ENCODE measurements around the gene BMP2. TPM values are rescaled to one million over a fixed set of nuclear protein-coding genes. Genes with fewer than 3 reads are reported as not detected.

Gene BMP2
- total and polyA plus RNA-seq, 7 donors = 2.6 to 15.0 (median 3.2) TPM

DNA sequence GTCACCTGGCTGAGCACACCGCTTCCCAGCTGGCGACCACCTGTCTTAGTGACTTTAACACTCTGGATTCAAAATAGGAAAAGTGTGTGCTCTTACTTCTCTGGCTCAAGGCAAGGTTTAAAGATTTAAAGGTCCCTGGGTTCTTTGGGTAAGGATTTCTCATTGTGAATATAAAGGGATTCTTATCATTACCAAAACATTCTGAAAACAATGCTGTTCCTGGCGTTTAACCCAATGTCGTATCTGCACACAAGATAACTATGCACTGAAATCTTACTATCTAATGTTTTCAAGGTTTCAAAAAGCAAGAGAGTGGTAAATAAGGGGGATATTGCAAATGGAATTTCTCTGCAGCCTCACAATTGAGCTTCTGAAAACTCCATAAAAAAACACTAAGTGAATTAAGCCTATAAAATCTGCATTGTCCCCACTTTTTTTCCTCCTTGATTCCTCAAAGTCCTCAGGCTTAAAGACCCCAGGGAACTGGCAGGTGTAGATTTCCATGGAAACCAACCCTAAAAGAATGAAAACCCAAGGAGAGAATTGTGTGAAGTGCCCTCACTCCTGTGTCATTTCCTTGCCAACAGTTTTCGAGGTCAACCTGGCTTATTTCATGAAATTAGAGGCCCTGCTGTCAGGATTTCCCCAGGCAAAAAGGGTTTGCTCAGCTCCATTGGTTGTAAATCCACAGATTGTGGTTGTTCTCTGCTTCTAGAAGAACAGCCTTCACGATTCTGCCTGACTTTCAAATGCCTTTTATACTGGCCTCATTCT lies 44.0 kb downstream of the BMP2 start:
- H3K27me3 ChIP-seq = peaks cover 0 to 9% (median 0%) of the 10 kb centered on the region in 3 donors
- TF ChIP-seq EP300 (IDR thresholded peaks at IDR 0.05) = no peak
- H3K27ac ChIP-seq = no peak overlapping the region
- no peak overlapping the region for H3K4me3 ChIP-seq
- no peaks in the 10 kb centered on the region for H3K9me3 ChIP-seq
- DNase-seq = no peak
- no peaks in the 10 kb centered on the region for H3K4me1 ChIP-seq
- intact Hi-C loops (cut with DNase I) = no loop called here
- no peaks in the 10 kb centered on the region for H3K36me3 ChIP-seq
- 57 to 75% methylated on average over 6 of the region's 6 CpGs for WGBS, 2 donors

DNA sequence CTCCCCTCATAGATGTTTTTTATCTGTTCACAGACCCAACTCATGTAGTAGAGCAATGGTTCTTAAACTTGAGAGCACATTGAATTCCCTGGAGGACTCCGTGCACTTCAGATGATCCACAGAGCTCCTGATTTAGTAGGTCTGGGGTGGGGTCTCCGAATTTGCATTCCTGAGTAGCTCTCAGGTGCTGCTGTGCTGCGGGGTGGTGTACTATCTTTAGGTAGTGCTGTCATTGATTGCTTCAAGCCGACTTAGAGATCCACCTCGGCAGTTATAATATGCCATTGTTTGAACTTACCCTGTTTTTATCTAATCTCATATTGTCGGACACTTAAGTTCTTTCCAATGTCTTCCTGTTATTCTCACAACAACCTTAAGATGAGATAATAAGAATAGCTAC lies 45.0 kb downstream of the BMP2 start:
- 68% methylated on average over 6 of the region's 6 CpGs for WGBS, 2 donors
- TF ChIP-seq, protein P1, sequence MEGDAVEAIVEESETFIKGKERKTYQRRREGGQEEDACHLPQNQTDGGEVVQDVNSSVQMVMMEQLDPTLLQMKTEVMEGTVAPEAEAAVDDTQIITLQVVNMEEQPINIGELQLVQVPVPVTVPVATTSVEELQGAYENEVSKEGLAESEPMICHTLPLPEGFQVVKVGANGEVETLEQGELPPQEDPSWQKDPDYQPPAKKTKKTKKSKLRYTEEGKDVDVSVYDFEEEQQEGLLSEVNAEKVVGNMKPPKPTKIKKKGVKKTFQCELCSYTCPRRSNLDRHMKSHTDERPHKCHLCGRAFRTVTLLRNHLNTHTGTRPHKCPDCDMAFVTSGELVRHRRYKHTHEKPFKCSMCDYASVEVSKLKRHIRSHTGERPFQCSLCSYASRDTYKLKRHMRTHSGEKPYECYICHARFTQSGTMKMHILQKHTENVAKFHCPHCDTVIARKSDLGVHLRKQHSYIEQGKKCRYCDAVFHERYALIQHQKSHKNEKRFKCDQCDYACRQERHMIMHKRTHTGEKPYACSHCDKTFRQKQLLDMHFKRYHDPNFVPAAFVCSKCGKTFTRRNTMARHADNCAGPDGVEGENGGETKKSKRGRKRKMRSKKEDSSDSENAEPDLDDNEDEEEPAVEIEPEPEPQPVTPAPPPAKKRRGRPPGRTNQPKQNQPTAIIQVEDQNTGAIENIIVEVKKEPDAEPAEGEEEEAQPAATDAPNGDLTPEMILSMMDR (IDR thresholded peaks at IDR 0.05) = no peak
- TF ChIP-seq POLR2AphosphoS5 (IDR thresholded peaks at IDR 0.05) (no peak), POLR2A (IDR thresholded peaks at IDR 0.05) (no peak), EP300 (IDR thresholded peaks at IDR 0.05) (no peak)

DNA sequence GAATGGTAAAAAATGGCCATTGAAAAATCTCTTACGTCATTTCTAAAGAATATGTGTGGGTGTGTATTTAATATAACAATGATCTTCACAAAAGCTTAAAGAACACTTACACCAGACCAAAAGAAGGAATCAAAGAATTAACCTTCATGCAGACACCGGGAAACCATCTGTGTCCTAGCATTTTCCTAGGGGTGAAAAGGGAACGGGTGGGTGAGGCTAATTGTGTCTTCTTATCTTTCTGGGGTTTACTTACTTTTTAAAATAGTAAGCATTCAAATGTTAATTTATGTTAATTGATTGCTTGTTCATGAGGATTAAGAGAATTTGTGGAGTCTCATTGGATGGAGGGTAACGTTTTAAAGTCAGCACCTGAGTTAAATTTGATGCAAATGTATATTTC lies 47.5 kb downstream of the BMP2 start:
- no peaks in the 10 kb centered on the region for H3K9me3 ChIP-seq
- peaks cover 0 to 12% (median 0%) of the 10 kb centered on the region in 3 donors for H3K27me3 ChIP-seq
- no peak for TF ChIP-seq POLR2AphosphoS5 (IDR thresholded peaks at IDR 0.05)
- H3K27ac ChIP-seq = no peak overlapping the region
- 60 to 78% methylated on average over 4 of the region's 4 CpGs for WGBS, 2 donors
- no peaks in the 10 kb centered on the region for H3K4me1 ChIP-seq
- DNase-seq = no peak
- no peak overlapping the region for H3K4me3 ChIP-seq
- intact Hi-C loops (cut with DNase I) = no loop called here
- no peaks in the 10 kb centered on the region for H3K36me3 ChIP-seq

More for the DNA sequence above, 45.0 kb downstream of the BMP2 start:
- Histone ChIP-seq H3K9me3 (no peaks in the 10 kb centered on the region), H3K27me3 (peaks cover 0 to 12% (median 0%) of the 10 kb centered on the region in 3 donors), H3K4me1 (no peaks in the 10 kb centered on the region), H3K36me3 (no peaks in the 10 kb centered on the region), H3K27ac (no peak overlapping the region), H3K4me3 (no peak overlapping the region)
- intact Hi-C loops (cut with DNase I) = no loop called here
- no peak for DNase-seq

DNA sequence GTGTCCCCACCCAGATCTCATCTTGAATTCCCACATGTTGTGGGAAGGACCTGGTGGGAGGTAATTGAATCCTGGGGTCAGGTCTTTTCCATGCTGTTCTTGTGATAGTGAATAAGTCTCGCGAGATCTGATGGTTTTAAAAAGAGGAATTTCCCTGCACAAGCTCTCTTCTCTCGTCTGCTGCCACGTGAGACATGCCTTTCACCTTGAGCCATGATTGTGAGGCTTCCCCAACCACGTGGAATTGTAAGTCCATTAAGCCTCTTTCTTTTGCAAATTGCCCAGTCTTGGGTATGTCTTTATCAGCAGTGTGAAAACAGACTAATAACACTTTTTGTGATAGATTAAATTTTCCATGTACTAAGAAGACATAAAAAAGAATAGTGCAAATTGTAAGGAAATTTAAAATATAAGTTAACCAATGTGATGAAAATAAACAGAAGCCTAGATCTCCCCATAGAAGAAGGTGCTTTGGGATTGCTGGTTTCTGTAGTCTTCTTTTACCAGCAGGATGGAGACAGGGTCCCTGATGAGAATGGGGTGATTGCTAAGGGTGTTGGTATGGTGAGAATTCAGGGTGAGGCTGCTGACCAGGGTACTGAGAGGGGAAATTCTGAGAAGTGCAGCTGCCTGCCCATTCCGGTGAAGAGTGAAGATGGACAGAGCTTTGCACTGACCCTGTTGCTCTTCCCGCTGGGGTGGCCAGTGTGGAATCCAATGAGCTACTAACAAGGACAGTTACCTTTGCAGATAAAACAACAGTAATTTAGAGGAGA lies 50.7 kb downstream of the BMP2 start:
- WGBS, 2 donors = 78 to 84% methylated on average over 7 of the region's 7 CpGs
- Histone ChIP-seq H3K9me3 (no peaks in the 10 kb centered on the region), H3K27me3 (peaks cover 0 to 12% (median 0%) of the 10 kb centered on the region in 3 donors), H3K4me1 (no peaks in the 10 kb centered on the region), H3K27ac (no peak overlapping the region), H3K4me3 (no peak overlapping the region), H3K36me3 (no peaks in the 10 kb centered on the region)
- TF ChIP-seq, protein P1 (IDR thresholded peaks at IDR 0.05) = no peak
- TF ChIP-seq EP300 (IDR thresholded peaks at IDR 0.05) (no peak), POLR2A (IDR thresholded peaks at IDR 0.05) (no peak), POLR2AphosphoS5 (IDR thresholded peaks at IDR 0.05) (no peak)
- DNase-seq = no peak
- intact Hi-C loops (cut with DNase I) = no loop called here

DNA sequence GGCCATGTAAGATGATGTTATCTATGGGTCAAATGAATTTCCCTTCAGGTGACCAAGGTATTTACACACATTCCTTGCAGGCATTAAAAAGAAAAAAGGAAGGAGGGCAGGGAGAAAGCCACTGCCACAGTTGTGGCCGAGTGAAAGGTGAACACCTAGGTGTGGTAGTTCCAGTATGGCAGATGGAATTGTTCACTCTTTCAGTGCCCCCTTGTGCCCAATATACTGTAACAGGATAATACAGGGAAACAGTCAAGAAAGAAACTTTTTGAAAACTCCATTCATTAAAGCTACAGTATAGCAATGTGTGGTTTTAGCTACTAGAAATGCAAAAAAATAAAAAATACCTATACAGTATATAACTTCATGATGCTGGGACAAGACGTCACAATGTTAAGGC lies 52.1 kb downstream of the BMP2 start:
- no peaks in the 10 kb centered on the region for H3K9me3 ChIP-seq
- H3K27ac ChIP-seq = no peak overlapping the region
- no peak for DNase-seq
- no peak for TF ChIP-seq POLR2A (IDR thresholded peaks at IDR 0.05)
- TF ChIP-seq, protein P1 (IDR thresholded peaks at IDR 0.05) = peak in 1 of 4 experiments; percentile 15
- peaks cover 0 to 12% (median 0%) of the 10 kb centered on the region in 3 donors for H3K27me3 ChIP-seq
- H3K4me3 ChIP-seq = no peak overlapping the region
- WGBS, 2 donors = 39 to 59% methylated on average over 2 of the region's 2 CpGs
- H3K4me1 ChIP-seq = no peaks in the 10 kb centered on the region
- intact Hi-C loops (cut with DNase I) = no loop called here
- H3K36me3 ChIP-seq = no peaks in the 10 kb centered on the region
